CD4-positive, alpha-beta T cell (primary cell): ENCODE measurements around the gene SRPRB. TPM values are rescaled to one million over a fixed set of nuclear protein-coding genes. Genes with fewer than 3 reads are reported as not detected.

Source experiments
- ATAC-seq: fragments of 200-7000 bp; cut with Tn5 transposase; one replicate; pipeline ENCODE4 v1.10.0; 2022; ENCODE audit warnings: mild to moderate bottlenecking; ENCODE audit not compliant: poor library complexity
- CTCF ChIA-PET: fragments of 350-600 bp; sonication (Branson Sonifier 250); formaldehyde crosslinking; loops from one replicate; lab custom pipeline; 2021; ENCODE audit warnings: antibody characterized with exemption, inconsistent platforms; lab: Charles Lee
- POLR2A ChIA-PET: fragments of 350-600 bp; sonication (Branson Sonifier 250); formaldehyde crosslinking; loops from one replicate; lab custom pipeline; 2021; ENCODE audit warnings: antibody characterized with exemption, inconsistent platforms; lab: Charles Lee
- DNase-seq, 14 experiments: peaks; one replicate each; pipeline ENCODE4 v3.0.0-alpha.2; 2013 to 2020; ENCODE audit warnings: mixed read lengths in 2 of 14
- H3K27ac ChIP-seq, 2 donors: one replicate each; pipeline versions ENCODE4 v1.5.1 to v1.7.0; 2013; ENCODE audit warnings: low read length in 2 of 2, low read depth in 1 of 2, mild to moderate bottlenecking in 1 of 2
- H3K27me3 ChIP-seq, 2 experiments: 1 replicate in 1 of 2; 2 replicates in 1 of 2; pipeline versions ENCODE4 v1.6.1 to v1.7.0; 2013; ENCODE audit warnings: low read length in 2 of 2, control low read depth in 1 of 2, mild to moderate bottlenecking in 1 of 2, moderate library complexity in 1 of 2; ENCODE audit not compliant: insufficient read depth in 2 of 2, control insufficient read depth in 1 of 2
- H3K36me3 ChIP-seq: one replicate; pipeline ENCODE4 v1.6.1; 2013; ENCODE audit warnings: low read length, control low read depth; ENCODE audit not compliant: insufficient read depth
- H3K4me1 ChIP-seq: one replicate; pipeline ENCODE4 v1.6.1; 2013; ENCODE audit warnings: low read length, control low read depth; ENCODE audit not compliant: insufficient read depth
- H3K4me3 ChIP-seq: one replicate; pipeline ENCODE4 v1.5.1; 2013; ENCODE audit warnings: mild to moderate bottlenecking, low read length, moderate library complexity
- H3K9me3 ChIP-seq, 2 experiments: 1 replicate in 1 of 2; 2 replicates in 1 of 2; pipeline versions ENCODE4 v1.6.1 to v1.7.0; 2013; ENCODE audit warnings: low read length in 2 of 2, mild to moderate bottlenecking in 2 of 2, control low read depth in 1 of 2, moderate library complexity in 1 of 2; ENCODE audit not compliant: control insufficient read depth in 1 of 2, insufficient read depth in 1 of 2
- H3K27ac Mint-ChIP-seq: one replicate; pipeline ENCODE4 v1.8.0; 2020; ENCODE audit warnings: mixed read lengths
- H3K27me3 Mint-ChIP-seq: one replicate; pipeline ENCODE4 v1.8.0; 2021; ENCODE audit warnings: mixed read lengths
- H3K36me3 Mint-ChIP-seq: one replicate; pipeline ENCODE4 v1.8.0; 2021; ENCODE audit warnings: low read depth, mixed read lengths
- H3K4me1 Mint-ChIP-seq: one replicate; pipeline ENCODE4 v1.8.0; 2021; ENCODE audit warnings: low read depth, mixed read lengths
- H3K4me3 Mint-ChIP-seq: one replicate; pipeline ENCODE4 v1.8.0; 2020; ENCODE audit warnings: mild to moderate bottlenecking, mixed read lengths
- H3K9me3 Mint-ChIP-seq: one replicate; pipeline ENCODE4 v1.8.0; 2020; ENCODE audit warnings: mixed read lengths
- CTCF ChIP-seq: fragments of 200-600 bp; IDR thresholded peaks from one replicate; pipeline ENCODE4 v1.8.0; 2022; ENCODE audit warnings: antibody characterized with exemption, mild to moderate bottlenecking
- intact Hi-C, 2 experiments: fragments of 100-400 bp; cut with DNase I in 1 of 2; cut with micrococcal nuclease in 1 of 2; formaldehyde crosslinking; loops; one replicate each; pipeline versions ENCODE4 v1.15.1 to v1.9.0; 2023 to 2025; cut with DNase I, micrococcal nuclease
- total RNA-seq, 174 experiments: library from RNA in 2 of 174; stranded (reverse) in 2 of 174; gene quantifications; one replicate each; pipeline ENCODE4 v1.2.3 and lab custom pipeline; 2021 to 2026

SRPRB gene
- total RNA-seq, 2 experiments from 2014 or later, result 19.1 to 19.9 TPM

DNA sequence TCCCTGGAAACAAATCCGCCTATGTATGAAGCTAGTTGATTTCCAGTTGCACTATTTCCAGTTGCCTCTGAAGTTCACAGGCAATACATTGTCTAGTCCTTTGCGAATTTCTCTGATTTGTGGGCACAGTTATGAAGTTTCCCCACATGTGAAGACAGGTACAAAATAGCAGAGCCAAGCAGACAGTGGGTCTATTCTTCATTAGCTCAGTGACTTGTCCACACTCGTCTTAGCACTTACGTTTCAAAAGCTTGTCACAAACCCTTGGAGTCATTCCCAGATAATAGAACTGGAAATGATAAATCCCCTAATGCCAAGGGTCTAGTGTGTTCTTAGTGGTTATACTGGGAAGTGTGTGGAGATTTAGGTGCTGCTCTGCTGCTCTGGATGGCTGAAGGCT is 14.5 kb downstream of the SRPRB start:
- Histone ChIP-seq H3K4me1 (no peaks in the 10 kb centered on the region), H3K27ac (no peak overlapping the region), H3K27me3 (no peaks in the 10 kb centered on the region), H3K9me3 (no peaks in the 10 kb centered on the region), H3K36me3 (peaks cover 88% of the 10 kb centered on the region), H3K4me3 (no peak overlapping the region)
- no peak overlapping the region for H3K4me3 Mint-ChIP-seq
- H3K9me3 Mint-ChIP-seq, result no peaks in the 10 kb centered on the region
- ATAC-seq, result no peak
- no peak for DNase-seq
- CTCF ChIA-PET, result interaction anchor here (1.5 kb wide), 1 partner anchor 108 kb away, joined by 4 read pairs; no protein-coding TSS in a partner anchor
- no peak for TF ChIP-seq CTCF
- intact Hi-C loops, result loop anchor here in 1 of 2 experiments (5.0 kb wide), 1 partner anchor 97 kb away; no protein-coding TSS in a partner anchor
- H3K4me1 Mint-ChIP-seq, result peaks cover 7% of the 10 kb centered on the region
- POLR2A ChIA-PET, result no interaction called here
- no peaks in the 10 kb centered on the region for H3K27me3 Mint-ChIP-seq
- H3K27ac Mint-ChIP-seq, result no peak overlapping the region
- peaks cover 88% of the 10 kb centered on the region for H3K36me3 Mint-ChIP-seq

DNA sequence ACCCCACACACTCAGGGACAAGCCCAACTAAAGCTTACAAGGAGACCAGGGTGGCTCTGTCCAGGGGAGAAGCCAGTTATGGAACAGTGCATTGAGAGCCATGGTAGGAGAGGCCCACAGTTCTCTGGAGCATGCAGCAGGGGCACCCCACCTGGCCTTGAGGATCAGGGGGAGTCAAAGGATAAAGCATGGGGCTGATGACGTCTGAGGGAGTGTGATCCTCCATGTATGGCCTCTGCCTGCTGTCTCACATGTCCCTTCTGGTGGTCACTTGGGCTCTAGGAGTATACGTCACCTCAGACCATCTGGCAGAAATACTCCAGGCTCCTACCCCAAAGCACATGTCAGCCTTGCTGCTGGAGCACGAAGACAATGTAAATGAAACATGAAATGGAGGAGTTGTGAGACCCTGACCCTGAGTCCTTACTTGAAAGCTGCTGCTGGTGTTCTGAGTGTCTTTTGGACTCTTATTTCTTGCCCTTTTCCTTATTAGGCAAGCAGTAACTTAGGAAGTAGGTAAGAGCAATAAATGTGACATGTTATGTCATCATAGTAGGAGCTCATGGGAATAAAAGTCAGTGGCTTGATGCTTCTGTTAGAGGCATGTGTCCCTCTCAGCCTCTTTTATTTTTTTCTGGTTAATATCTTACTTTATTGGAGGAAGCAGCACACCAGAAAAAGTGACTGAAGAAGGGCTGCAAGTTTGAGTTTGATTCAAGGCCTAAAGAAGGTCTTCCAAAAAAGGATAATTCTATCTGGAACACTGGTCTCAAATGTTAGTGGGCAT is 15.5 kb downstream of the SRPRB start:
- Mint-ChIP-seq H3K27me3 (no peaks in the 10 kb centered on the region), H3K36me3 (peaks cover 88% of the 10 kb centered on the region), H3K27ac (no peak overlapping the region), H3K4me3 (no peak overlapping the region), H3K9me3 (no peaks in the 10 kb centered on the region), H3K4me1 (peaks cover 5% of the 10 kb centered on the region)
- intact Hi-C loops, result loop anchor here in 1 of 2 experiments (5.0 kb wide), 1 partner anchor 96 kb away; no protein-coding TSS in a partner anchor
- Histone ChIP-seq H3K4me3 (no peak overlapping the region), H3K27me3 (no peaks in the 10 kb centered on the region), H3K4me1 (no peaks in the 10 kb centered on the region), H3K36me3 (peaks cover 78% of the 10 kb centered on the region), H3K9me3 (no peaks in the 10 kb centered on the region), H3K27ac (no peak overlapping the region)
- DNase-seq, result no peak
- CTCF ChIA-PET, result interaction anchor here (1.5 kb wide), 1 partner anchor 107 kb away, joined by 4 read pairs; no protein-coding TSS in a partner anchor
- TF ChIP-seq CTCF, result no peak
- POLR2A ChIA-PET, result no interaction called here
- ATAC-seq, result no peak

DNA sequence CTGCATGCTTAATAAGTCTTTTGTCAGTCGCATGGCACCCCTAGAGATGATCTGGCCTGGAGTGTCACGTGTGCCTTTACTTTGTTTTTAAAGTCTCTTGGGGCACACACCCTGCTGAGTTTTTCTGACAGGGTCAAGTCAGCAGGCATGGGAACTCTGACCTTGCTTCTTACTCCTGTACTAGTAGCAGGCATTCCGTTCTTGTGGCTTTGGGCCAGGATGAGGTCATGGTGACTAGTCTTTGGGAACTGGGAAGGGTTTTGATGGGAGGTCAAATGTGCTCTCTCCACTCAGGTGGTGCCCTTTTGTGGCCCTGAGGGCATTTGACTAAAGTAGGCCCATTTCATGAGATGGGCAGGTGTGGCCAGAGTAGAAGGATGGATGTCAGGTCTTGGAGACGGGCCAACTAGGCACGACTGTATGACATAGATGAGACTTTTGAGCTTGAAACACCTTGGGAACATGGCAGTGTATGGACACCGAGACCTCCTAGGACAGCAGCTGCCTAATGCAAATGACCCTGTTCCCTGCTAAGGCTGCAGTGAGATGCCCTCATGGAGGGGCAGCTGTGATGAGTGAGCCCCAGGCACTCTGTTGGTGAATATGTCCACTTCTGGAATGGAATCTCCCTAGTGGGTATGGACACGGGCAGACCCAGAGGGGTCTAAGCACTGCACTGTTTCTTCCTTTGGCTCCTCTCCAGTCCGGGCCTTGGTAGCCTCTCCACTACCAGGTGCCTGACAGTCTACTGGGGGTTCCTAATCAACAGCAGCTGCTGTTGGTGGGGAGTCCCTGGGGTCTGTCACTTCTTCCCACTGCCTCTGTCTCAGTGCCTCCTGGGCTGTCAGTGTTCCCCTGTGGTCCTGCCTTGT is 16.4 kb downstream of the SRPRB start:
- H3K36me3 Mint-ChIP-seq, result peaks cover 89% of the 10 kb centered on the region
- no peak overlapping the region for H3K4me3 Mint-ChIP-seq
- ATAC-seq, result no peak
- H3K4me1 Mint-ChIP-seq, result peaks cover 5% of the 10 kb centered on the region
- TF ChIP-seq CTCF, result no peak
- ChIA-PET POLR2A (no interaction called here), CTCF (no interaction called here)
- no peak overlapping the region for H3K27ac Mint-ChIP-seq
- no peaks in the 10 kb centered on the region for H3K4me1 ChIP-seq
- no peaks in the 10 kb centered on the region for H3K27me3 ChIP-seq
- no peak overlapping the region for H3K27ac ChIP-seq
- H3K27me3 Mint-ChIP-seq, result no peaks in the 10 kb centered on the region
- no peak for DNase-seq
- no peak overlapping the region for H3K4me3 ChIP-seq
- H3K9me3 ChIP-seq, result no peaks in the 10 kb centered on the region
- H3K36me3 ChIP-seq, result peaks cover 69% of the 10 kb centered on the region
- intact Hi-C loops, result loop anchor here in 1 of 2 experiments (5.0 kb wide), 1 partner anchor 95 kb away; no protein-coding TSS in a partner anchor
- H3K9me3 Mint-ChIP-seq, result no peaks in the 10 kb centered on the region
